Measurements from ENCODE around the gene TCF7.

The TCF7 gene

DNA sequence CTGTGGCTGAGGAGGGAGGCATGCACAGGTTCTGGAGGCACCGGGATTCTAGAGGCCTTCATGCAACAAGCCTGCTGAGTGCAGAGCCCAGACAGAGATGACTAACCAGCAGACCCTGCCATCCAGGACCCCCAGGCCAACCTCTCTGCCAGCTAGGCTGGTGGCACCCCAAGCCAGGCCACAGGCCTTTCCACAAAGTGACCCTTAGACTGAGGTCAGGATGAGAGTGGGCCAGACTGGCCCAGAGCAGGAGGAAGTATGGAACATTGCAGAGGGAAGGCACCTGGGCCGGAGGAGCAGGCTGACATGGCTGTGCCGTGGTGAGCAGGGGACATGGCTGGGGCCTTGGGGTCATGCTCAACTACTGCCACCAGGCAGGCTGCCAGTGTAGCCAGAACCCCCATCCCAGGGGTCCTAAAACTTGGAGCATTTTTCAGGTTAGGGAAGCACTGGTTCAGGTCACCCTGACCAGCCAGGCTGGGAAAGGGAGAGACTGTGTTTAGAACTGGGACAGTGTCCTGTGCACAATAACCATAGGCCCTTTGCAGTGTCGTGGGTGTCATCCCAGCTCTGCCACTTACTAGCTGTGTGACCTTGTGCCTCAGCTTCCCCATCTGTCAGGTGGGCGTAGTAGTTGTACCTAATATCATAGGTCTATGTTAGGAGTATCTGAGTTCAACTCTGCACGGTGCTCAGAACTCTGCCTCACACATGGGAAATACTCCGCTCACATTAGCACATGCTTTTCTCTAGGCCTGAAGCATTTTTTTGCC lies 17.3 kb downstream of the TCF7 start:
- DNase-seq: no peak

GRCh38 chr5:134132372-134133187 lies 18.1 kb downstream of the TCF7 start:
- peak; percentile 84 for DNase-seq

- DNase-seq: no peak
Measured at GRCh38 chr5:134133188-134133994, 18.9 kb downstream of the TCF7 start.

DNA sequence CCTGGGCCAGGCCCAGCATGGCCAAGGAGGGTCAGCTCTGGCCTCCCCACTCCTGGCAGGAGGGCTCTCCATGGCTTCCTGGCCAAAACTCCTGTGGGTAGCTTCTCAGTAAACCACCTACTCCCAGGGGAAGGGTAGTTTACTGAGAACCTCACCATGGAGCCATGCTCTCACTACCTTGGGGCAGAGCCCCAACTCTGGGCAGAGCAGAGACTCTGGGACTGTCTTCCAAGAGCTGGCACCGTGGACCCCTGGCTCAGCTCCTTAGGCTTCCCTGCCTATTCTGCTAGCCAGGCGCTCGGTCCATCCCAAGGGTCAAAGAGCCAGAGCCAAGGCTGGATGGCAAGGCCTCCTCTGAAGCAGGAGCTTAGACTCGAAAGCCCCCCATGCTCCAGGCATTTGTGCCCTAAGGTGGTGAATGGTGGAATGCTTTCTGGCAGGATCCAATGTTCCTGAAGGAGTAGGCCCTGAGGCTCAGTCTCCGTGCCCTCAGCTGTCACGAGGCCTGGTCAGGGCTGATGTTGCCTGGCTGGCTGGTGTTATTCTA lies 19.6 kb downstream of the TCF7 start:
- DNase-seq: peak; percentile 3

- DNase-seq: no peak
Measured at GRCh38 chr5:134135091-134135655, 20.7 kb downstream of the TCF7 start.

GRCh38 chr5:134136221-134136631 lies 21.7 kb downstream of the TCF7 start:
- DNase-seq: peak; percentile 4

- DNase-seq: no peak
Measured at GRCh38 chr5:134136771-134137170, 22.3 kb downstream of the TCF7 start.

DNA sequence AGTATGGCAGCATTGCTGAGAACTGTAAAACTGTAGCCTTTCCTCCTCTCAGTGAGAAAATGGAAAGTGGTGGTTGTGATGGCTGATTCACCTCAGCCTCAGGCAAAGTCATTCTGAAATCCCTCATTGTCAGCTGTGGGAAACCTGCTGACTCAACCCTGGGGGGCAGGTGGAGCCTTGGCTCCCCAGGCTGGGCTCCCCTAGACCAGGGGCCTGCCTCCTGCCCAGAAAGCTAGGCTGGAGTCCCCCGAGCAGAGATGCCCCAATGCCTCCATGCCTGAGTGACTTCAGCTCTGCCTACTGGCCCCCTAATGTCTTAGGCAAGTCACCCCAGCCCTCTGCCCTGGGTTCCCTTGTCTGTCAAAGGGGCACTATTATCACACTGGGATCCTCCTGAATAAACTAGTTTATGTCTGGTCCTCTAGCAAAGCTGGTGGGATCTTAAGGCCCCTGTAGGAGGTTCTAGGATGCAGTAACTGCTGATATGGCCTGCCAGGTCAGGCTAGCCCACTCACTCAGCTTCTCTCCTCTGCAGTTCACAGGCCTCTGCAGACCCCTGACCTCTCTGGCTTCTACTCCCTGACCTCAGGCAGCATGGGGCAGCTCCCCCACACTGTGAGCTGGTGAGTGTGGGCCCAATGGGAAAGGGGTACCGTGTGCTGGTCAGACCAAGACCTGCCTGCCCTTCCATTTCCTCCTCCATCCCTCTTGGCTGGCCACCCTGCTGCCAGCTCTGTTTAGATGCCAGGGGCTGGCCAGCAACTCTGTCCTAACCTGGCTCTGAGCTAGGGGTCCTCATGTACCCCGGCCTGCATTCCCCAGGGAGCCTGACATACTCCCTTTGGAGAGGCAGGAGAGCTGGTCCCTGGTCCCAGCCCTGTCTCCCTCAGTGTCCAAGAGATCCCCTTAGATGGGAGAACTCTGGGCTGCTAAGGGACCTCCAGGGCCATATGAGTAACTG lies 24.2 kb downstream of the TCF7 start:
- peak; percentile 14 for DNase-seq

DNA sequence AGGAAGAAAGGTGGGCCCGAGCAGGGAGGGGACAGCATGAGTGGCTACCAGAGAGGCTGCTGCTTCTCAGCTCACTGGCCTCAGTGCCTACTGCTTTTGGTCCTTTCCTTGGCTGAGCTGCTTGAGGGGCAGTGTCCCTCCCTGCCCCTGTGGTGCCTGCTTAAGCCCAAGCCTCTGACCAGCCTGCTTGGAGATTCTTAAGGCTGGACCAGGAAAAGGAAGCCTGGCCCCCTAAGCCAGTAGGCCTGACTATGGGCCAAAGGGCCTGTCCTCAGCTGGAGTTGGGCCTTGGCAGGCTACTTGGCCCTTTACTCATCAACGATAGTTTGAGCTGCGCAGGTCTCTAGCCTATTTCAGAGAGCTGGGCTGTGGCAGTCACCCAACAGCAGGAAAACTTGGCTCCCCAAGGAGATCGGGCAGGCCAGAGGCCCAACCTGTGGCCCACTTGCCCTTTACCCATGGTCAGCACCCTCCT lies 24.9 kb downstream of the TCF7 start:
- no peak for DNase-seq

- DNase-seq: no peak
Measured at GRCh38 chr5:134139891-134140469, 25.5 kb downstream of the TCF7 start.

DNA sequence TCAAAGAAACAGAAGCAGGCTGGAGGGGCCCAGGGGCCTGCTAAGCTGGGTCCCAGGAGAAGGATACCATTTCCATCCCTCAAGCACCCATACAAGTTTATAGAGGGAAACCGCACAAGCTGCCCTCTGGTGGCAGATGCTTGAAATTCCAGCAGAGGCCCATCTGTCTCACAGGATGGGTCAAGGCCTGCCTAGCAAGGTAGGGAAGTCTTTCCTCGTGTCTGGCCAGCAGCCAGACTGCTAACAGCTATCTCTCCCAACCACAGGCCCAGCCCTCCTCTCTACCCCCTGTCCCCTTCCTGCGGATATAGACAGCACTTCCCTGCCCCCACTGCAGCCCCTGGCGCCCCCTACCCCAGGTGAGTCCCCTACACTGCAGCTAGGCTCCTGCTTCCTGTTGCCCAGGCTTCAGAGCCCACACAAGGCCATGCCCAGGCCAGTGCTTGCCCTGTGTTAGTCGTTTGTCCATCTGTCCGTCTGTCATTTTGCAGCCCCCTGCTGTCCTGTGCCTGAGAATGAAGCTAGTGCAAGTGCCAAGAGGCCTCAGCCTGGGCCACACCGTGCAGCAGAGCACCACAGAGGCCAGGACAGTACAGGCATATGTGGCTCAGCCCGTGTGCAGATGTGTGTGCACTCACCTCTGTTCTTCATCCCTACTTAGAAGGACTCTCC lies 26.2 kb downstream of the TCF7 start:
- peak; percentile 55 for DNase-seq

- peak; percentile 3 for DNase-seq
Measured at GRCh38 chr5:134141331-134142050, 27.0 kb downstream of the TCF7 start.

GRCh38 chr5:134142052-134142451 lies 27.6 kb downstream of the TCF7 start:
- no peak for DNase-seq

DNA sequence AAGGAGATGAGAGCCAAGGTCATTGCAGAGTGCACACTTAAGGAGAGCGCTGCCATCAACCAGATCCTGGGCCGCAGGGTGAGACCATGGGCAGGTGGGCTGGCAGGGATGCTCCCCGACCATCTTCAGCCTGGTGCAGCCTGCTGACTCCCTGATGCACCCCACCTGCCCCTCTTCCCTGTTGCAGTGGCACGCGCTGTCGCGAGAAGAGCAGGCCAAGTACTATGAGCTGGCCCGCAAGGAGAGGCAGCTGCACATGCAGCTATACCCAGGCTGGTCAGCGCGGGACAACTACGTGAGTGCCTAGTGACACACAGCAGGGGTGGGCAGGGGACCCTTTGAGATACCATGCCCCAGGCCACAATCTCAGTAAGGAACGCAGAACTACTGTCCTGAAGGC lies 28.3 kb downstream of the TCF7 start:
- DNase-seq: no peak

GRCh38 chr5:134143431-134143830 lies 28.9 kb downstream of the TCF7 start:
- no peak for DNase-seq

- no peak for DNase-seq
Measured at GRCh38 chr5:134143944-134144941, 29.8 kb downstream of the TCF7 start.

- no peak for DNase-seq
Measured at GRCh38 chr5:134145041-134145757, 30.7 kb downstream of the TCF7 start.

All from activated gamma-delta T cell treated with Interleukin-2 at 50 U/mL for 16 hours (primary cell).